GM04503 (cell line): ENCODE data around the gene PJA1.

Experiments used
- DNase-seq: peaks from one replicate; pipeline ENCODE4 v3.0.0-alpha.2; 2012; ENCODE audit warnings: low read depth

PJA1 gene

DNA sequence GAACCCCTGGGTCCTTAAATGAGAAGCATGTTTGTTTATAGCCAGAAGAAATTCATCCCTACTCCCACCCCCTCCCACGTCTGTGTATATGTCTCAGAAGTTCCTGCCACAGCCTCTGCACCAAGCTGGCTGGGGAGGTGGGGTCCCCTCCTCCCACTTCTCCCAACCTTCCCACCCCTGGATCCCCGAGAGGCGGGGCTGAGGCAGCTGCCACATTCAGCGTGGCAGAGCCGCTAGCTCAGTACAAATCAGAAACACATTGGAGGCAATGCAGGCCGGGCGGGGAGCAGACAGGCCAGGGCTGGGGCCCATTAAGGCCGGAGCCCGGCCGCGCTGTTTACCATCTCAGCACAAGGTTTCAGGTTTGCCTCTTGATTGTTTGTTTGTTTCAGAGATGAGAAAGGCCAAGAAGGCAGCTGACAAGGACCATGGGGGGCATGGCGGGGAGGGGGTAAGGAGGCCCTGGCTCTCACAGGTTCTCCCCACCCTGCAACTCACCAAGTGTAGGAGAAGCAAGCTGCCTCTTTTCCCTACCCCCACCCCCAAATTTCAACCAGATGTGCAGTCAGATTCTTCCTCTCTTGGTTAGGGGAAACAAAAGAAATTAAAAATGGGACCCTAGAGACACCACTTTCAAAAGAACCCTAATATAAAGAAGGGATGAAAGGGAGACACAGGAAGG, 22.3 kb downstream of the PJA1 start:
- no peak for DNase-seq

DNA sequence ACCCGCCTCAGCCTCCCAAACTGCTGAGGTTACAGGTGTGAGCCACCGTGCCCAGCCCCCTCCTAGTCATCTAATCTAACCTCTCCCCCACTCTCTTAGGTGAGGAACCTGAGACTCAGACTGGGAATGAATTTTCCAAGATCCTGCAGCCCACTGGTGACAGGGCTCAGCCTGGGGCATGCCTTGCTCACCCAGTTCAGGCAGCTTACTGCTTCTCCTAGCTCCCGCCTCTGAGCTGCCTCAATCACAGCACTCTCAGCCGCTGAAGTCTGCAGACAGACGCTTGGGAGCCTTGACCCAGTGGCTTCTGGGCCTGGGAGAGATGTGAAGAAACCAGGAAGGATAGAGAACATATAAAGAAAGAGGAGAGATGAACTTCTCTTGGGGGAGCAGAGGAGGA, 24.4 kb downstream of the PJA1 start:
- no peak for DNase-seq

DNA sequence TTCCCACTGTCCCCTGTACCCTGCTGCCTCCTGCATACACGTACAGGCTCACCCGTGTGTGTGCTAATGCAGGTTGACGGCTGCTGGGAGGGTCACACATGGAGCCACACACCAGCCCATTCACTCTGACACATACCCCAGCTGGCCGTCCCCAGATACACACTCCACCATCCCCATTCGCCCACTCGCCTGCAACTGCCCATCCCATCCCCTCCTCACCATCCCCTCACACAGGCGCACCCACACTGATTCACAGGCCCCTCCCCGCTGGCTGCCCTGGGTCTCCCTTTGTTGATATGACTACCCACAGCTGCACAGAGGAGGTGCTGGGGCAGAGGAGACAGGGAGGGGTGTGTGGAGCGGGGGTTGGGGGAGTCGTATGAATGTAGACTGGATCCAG, 25.7 kb downstream of the PJA1 start:
- DNase-seq: no peak

DNA sequence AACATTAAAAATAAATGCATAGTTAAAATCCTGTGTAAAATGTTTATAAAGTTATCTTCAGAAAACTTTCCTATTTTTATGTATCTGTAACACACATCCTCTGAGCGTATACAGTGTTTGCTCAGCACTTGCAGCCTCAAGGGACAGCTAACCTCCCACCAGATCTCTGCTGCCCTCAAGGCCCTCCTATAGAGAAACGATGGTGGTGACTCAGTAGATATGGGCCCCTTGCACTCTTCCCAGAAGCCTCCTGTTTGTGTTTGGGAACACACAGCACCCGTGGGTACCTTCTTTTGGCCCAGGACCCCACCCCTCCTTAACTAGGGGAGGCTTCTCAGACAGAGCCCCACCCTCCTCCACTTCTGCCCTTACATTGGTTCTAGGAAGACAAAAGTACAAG, 26.7 kb downstream of the PJA1 start:
- no peak for DNase-seq

DNA sequence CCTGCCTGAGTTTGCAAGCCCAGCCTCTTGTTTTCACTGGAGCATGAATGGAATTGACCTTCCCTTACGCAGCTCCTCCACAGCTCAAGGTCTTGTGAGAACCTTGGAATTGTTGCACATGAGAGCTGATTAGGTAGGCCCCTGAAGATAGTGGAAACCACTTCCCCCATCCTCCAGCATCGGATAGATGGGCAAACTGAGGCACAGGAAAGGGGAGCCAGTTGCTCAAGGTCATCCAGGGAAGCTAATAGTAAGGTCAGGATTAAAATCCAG, 27.2 kb downstream of the PJA1 start:
- no peak for DNase-seq

DNA sequence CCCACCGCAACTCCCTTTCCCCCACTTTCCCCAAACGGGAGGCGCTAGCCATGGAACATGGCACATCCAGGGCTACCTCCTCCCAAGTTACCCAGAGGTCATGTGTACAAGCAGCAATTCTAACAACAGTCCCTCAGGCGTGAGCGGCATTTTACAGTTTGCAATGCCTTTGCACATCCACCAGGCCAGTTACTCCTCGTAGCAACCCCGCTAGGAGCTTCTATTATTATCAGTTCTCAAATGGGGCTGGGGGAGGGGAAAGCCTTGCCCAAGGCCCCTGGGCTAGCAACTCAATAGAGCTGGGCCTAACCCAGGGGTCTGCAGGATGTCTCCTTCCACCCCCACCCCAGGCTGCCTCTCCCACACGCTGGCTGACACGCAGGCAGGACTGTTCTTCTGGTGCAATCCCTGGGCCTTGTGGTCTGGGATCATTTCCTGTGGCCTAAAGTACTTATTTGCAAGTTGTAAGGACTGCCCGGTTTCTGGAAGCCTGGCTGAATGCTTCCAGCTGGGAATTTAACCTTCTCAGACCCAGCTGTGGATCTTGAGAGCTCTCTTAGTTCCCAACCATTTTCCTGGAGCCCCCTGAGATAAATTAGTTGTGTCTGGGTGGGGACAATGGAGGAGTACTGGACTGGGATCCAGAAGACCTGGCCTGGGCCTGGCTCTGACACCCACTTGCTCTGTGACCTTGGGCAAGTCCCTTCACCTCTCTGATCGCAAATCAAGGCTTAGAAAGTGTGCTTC, 27.7 kb downstream of the PJA1 start:
- peak; percentile 44 for DNase-seq

DNA sequence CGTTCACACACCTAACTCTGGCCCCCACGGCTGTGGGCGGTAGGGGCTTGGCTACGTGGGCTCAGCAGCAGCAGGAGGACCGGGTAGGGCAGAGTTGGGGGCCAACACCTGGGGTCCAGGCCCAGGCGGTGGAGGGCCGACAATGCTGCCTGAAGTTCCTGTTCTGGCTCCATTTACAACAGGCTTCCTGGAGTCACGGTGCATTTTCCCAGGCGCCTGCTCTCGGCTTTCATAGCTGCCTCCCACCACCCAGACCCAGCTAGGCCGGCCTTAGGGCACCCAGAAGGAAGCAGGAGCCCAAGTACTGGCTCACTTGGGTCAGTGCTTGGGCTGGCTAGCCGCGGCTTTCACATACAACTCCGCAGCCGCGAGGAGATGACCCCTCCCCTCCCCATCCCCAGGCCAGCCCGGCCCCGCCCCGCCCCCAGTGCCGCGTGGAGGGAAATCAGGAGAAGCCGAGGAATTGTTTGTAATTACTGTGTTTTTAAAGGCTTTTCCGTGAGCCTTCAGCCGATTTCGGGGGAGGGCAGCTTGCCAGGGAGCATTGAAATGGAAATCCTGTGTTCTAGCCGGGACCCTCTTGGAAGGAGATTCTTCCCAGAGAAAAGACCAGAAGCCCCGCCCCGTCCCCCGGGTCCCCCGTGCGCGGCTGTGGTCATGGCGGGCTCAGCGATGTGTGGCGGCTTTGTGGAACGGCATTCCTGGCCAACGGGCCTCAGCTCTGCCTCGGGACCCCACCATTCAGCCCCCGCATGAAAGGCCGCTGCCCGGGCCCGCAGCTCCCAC, 28.5 kb downstream of the PJA1 start:
- no peak for DNase-seq

DNA sequence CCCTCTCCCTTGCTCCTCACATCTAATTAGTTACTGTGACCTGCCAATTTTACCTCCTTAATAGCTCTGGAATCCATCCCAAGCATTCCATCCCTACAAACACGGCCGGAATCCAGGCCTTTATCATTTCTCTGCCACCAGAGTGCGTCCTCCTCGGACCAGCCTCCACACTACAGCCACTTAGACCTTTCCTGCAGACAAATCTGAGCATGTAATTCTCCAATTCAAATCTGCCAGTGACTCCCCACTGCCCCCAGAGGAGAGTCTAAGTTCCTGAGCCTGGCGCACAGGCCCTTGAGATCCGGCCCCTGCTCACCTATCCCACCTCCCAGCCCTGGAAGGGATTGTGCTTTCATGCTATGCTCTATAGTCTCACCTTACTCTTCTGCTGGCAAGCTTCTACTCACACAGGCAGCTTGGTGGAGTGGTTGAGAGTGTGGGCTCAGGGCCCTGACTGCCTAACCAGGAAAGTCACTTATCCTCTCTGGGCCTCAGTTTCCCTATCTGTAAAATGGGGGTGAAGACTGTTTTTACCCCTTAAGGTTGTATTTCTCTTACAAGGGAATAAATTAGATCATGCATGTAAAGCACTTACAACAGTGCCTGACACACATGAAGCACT, 31.2 kb downstream of the PJA1 start:
- DNase-seq: peak; percentile 45

DNA sequence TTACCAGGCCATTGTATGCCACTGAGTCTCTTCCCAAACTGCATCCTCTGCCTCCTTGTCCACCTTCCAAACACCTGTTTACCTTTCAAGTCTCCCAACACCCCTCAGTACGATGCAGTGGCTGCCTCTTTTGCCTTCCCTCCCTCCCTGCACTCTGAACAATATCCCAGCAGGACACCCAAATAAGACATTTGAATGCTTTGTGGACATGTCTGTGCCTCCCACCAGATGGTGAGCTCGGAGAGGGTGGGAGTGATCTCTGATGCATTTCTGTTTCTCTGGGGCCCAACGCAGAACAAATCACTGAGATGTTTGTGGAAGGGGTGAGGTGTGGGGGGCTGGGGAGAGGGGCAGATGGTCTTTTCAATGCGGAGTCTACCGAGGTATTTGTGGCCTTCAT, 33.4 kb downstream of the PJA1 start:
- DNase-seq: no peak

DNA sequence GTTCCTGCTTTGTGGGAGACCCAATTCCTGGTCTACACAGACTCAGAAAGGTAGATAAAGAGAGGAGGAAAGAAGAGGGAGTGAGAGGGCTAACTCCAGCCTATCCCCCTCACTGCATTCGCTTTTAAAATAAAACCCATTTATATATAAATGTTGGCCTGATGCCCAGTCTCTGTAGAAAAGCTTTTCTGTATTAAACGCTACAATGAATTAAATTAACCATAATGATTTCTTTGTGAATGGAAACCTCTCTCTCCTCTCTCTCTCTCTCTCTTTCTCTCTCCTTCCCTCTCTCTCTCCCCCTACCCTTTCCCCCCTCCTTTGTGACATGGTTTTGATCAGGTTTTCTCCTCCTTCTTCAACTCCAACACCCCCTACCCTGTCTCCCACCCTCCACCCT, 34.8 kb downstream of the PJA1 start:
- no peak for DNase-seq

DNA sequence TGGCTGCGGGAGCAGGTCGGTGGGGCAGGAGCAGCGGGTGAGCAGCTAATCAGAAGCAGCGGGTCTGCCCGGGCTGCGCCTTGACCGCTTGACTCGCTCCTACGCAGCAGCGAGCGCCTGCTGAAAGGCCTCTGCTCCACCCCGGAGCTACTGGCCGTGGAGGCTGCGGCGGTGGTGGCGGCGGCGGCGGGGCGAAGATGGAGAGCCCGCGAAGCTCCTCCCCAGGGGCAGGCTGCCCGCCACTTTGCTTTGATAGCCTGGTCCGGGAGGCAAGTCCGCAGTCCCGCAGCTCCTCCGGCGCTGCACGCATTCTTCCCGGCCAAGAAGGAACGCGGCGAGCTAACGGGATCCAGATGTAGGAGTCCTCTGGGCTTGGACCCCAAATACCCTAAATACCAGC, 36.7 kb downstream of the PJA1 start:
- no peak for DNase-seq

DNA sequence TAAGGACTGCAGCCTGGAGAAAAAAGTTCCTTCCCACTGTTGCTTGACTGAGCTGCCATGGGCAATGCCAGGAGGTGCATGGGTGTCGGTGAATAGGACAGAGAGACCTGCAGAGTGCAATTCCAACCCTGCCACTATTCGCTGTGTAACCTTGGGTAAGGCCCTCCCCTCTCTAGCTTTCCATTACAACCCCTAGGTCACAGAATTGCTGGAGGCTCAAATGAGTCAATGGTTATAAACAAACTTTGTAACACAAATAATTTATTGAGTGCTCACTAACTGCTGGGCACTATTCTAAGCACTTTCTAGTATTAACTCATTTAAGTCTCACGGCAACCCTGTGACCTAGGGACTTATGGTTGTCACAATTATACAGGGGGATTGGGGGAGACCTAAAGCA, 37.8 kb downstream of the PJA1 start:
- DNase-seq: no peak

DNA sequence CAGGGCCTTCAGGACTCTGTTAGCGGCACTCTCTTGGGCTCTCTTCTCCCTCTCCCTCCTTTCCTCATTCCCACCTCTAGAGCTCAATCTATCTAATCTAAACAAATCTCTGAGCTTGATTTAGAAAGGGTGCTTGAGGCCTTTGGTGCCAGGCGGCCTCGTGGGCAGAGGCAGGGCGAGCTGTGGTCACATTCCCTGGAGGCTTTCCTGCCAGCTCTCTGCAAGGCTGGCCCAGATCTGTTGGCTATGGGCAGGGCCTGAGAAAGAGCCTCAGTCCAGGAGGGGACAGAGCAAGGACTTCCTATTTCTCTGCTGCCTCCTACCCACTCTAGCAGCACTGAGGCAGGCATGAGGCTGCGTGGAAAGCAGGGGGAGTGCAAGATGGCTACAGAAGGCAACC, 38.6 kb downstream of the PJA1 start:
- DNase-seq: no peak

DNA sequence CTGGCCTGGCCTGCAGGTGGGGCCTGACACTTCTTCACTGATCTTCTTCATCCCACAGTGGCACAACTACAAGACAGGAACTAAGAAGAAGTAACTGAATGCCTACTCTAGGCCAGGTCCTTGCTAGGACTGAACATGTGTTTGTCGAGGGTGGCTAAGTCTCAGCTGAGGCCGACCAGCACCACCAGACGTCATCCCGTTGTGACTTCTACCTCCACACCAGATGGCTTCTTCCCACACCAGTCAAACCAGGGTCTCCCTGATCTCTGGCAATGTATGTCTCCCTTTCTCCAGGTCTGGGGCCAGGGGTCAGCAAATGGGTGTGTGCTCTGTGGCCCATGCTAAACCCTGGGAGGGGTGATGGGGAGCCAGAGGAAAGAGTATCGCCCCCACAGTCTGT, 40.2 kb downstream of the PJA1 start:
- DNase-seq: no peak

DNA sequence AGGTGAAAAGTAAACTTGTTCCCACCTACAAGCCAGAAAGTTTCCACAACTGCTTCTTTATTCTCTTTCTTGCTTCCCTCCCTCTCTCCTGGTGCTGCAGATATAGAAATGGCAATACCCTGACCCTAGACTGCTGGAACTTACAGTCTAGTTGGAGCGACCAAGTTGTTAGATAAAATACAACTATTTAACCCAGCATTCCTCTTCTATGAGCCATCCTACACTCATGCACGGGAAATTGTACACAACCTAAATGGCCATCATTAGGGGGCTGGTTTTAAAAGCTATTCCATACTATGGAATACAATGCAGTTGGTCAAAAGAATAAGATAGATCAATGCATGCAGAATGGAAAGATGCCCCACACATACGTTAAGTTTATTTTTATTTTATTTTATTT, 41.1 kb downstream of the PJA1 start:
- DNase-seq: no peak

DNA sequence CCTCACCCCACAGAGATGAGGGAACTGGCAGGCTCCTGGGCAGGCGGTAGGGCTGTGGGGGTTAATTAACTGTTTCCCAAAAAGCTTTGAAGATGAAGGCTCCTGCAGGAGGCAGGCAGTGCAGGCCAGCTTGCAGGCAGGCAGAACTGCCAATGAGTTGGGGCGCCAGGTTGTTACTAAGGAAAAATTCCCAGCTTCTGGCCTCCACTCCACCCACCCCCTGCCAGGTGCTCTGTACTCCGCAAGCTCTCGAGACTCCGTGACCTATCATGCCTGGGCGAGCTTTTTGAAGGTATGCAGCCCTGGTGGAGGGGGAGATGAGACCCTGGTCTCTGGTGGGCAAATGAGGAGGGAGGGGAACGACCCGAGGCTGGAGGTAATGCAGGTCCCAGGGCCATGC, 41.8 kb downstream of the PJA1 start:
- no peak for DNase-seq

DNA sequence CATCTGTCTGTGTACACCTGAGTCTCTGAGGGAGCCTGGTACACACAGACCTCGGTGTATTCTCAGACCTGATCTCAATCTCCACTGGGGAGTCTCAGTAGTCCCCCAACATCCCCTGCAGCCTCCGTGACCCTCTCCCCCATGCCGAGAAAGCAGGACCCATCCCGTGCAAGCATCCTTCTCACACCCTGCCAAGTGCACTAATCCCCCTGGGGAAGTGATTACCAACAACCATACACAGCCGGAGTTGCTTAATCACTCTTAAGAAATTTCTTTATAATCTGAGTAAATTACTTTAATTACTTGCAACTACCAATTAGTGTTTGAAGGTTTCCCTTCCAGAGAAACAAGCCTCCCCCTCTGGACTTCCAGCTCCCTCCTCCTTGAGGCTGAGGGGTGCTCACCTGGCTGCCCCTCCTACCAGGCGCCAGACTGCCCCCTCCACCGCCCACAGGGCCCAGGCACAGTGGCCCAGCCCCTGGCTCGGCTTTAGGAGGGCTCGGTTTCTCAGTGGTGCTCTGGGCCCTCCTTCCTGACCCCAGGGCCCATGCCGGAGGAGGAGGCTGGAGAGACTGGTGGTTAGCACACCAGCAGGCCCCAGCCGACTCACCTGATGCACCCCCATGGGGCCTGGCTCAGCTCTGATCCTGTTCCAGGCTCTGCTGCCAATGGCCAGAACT, 43.8 kb downstream of the PJA1 start:
- no peak for DNase-seq

DNA sequence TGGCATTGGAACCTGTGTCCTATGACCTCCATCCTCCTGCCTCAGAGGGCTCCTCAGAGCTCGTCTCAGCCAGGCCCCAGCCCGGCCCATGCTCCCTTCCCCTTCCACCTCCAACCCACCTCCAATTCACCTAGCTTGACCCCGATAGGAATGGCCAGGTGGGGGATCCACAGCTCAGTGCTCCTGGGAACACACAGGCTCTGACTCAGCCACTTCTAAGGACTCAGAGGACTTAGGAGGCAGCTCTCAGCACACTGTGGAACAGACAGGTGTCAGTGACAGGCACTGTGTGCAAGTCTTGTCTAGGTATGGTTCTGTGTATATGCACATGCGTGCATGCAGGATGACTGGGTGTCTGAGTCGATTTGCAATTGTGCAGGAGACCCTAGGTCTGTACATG, 44.8 kb downstream of the PJA1 start:
- no peak for DNase-seq

DNA sequence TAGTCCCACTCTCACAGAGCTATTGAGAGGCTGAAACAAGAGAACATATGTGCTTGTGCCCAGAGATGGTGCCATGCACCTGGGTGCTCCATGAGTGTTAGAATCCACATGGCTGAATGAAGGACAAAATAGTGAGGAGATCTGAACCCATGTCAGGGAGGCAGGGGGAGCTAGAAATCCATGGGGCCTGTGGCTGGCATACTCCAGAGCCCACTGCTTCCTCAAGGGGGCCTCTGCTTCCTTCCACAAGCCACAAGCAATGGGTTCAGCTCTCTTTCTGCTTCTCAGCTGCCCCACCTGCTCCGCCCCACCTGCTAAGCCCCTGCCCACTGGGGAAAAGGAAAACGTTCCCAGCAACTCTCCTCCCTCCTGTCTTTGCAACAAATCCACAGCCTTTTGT, 46.1 kb downstream of the PJA1 start:
- DNase-seq: no peak

DNA sequence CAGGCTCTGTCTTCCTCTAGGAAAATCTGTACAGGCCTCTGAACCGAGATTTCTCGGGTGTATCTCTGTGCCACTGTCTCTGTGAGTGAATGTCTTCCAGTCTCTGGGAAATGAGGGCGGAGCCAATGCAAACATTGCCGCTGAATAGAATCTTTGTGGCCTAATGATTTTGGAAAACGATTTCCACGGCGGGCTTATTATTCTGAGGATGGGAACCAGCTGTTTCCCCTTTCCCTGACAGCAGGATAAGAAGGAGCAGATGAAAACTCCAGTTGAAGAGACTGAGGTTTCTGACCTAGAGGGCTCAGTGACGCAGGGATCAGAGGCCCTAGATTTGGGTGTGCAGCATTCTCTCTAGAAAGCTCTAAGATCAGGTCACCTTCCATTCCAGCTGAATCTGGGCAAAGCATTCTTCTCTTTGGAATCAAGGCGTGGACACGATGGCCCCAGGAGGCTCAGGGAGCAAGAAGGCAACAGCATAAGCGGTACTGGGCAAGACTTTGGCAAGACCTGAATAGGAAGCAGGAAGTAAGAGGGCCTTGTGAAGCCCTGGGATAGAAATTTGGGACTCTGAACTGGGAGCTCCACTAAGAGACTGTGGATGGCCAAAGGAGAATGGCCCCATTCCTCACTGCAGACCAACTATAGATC, 47.3 kb downstream of the PJA1 start:
- DNase-seq: no peak

DNA sequence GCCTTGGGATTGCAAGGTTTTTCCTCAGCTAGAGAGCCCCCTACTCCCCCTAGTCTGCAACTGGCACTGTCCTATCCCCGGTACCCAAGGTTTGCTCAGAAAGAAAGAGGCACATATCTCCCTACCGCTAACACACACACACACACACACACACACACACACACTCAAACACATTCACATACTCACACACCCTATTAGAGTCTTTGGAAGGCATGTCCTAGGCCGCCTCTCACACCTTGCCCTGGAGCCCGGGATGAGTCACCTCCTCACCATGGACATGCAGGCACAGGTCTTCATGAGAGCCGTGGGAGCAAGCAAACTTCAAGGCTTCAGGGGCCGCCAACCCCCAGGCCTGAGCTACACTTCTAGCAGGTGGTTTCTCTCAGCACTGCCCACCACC, 49.2 kb downstream of the PJA1 start:
- DNase-seq: no peak

DNA sequence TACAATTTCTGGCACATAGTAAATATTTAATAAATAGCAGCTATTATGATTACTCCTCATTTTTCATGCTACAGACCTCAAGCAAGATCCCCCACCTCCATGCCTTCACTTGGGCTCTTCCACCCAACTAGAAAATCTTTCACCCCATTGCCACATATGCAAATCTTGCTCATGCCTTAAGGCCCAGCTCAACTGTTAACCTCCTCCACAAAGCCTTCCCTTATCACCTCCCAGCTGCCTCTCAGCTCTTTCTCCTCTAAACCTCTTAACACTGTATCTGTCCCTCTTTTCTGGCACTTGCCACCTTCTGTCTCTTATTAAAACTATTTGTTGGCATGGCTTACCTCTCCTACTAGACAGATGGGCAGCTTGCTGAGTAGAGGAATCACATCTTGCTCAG, 51.5 kb downstream of the PJA1 start:
- DNase-seq: no peak
